ENCODE results near the gene TAF5L. TPM values are rescaled to one million over a fixed set of nuclear protein-coding genes. Genes with fewer than 3 reads are reported as not detected.

Gene TAF5L
- total and polyA plus RNA-seq, 2 of the 8 experiments (the other 6 are each of a cell fraction or from before 2014, with no cell fraction given) = 17.7 to 23.3 TPM

GRCh38 chr1:229579059-229579673, 46.8 kb downstream of the TAF5L start:
- no peak overlapping the region for H2AK5ac ChIP-seq (ENCODE audit: low read depth, low read length)
- POLR2A ChIA-PET (ENCODE audit: partially characterized antibody) = interaction anchor here (0.7 to 1.1 kb wide), 4 partner anchors 9 to 47 kb away, joined by 3 to 5 read pairs (median 3); no protein-coding TSS in a partner anchor
- H3K27ac ChIP-seq (ENCODE audit: low read depth, low read length) = no peak overlapping the region
- H3K4me2 ChIP-seq (ENCODE audit: insufficient read depth in 1 of 2, low read depth in 2 of 2, low read length in 2 of 2) = 0 out of 4 replicates have a peak overlapping the region, but pooled peaks of 1 of the 2 experiments have one; percentile 16
- H3K4ac ChIP-seq (replicated peaks; ENCODE audit: insufficient read length, low read depth, low read length) = no peak overlapping the region
- H2BK20ac ChIP-seq (ENCODE audit: low read length) = no peak overlapping the region
- H2AFZ ChIP-seq (ENCODE audit: low read length) = peak overlapping the region; percentile 96
- H4K20me1 ChIP-seq (replicated peaks in 1 of 2; ENCODE audit: control insufficient read depth in 1 of 2, insufficient read depth in 2 of 2, low read length in 2 of 2) = no peaks in the 10 kb centered on the region
- H3K9me3 ChIP-seq (ENCODE audit: insufficient read depth in 2 of 2, low read depth in 1 of 2, low read length in 1 of 2) = no peaks in the 10 kb centered on the region
- FAIRE-seq (no peak), DNase-seq (ENCODE audit: low read depth in 1 of 2, low spot score in 2 of 2) (no peak)
- H3K9ac ChIP-seq (replicated peaks in 1 of 4; ENCODE audit: extremely low read depth in 1 of 4, low read depth in 3 of 4, low read length in 3 of 4) = no peak overlapping the region
- no peaks in the 10 kb centered on the region for H3K23me2 ChIP-seq (ENCODE audit: low read depth, low read length)
- H3K27me3 ChIP-seq (replicated peaks in 1 of 4; ENCODE audit: control insufficient read depth in 3 of 4, extremely low read depth in 1 of 4, insufficient read depth in 3 of 4, low read length in 3 of 4) = no peaks in the 10 kb centered on the region
- no peak overlapping the region for H3K23ac ChIP-seq (ENCODE audit: insufficient read length)
- H3K14ac ChIP-seq (ENCODE audit: insufficient read length) = no peak overlapping the region
- H3K79me1 ChIP-seq (ENCODE audit: low read depth, low read length) = no peaks in the 10 kb centered on the region
- no peak overlapping the region for H3K4me3 ChIP-seq (ENCODE audit: extremely low read depth in 1 of 4, insufficient read depth in 2 of 4, low read depth in 3 of 4, low read length in 4 of 4)
- no peak overlapping the region for H2BK120ac ChIP-seq (replicated peaks; ENCODE audit: low read depth, low read length)
- no peak overlapping the region for H3K56ac ChIP-seq (replicated peaks; ENCODE audit: insufficient read length, low read depth, low read length)
- 68% methylated on average over 9 of the region's 9 CpGs; no CpG with 5 or more reads in 1 of the 2 experiments for WGBS, 2 experiments (ENCODE audit: extremely low coverage in 1 of 2, insufficient coverage in 1 of 2, insufficient read length in 1 of 2, insufficient replicate concordance in 2 of 2, low coverage in 1 of 2, low lambda C conversion rate in 2 of 2, missing lambda C conversion rate in 1 of 2)
- no peak overlapping the region for H2BK5ac ChIP-seq (ENCODE audit: low read depth, low read length)
- H3K36me3 ChIP-seq (ENCODE audit: control insufficient read depth in 2 of 4, insufficient read depth in 4 of 4, low read length in 3 of 4) = no peaks in the 10 kb centered on the region
- H2BK12ac ChIP-seq (ENCODE audit: low read depth, low read length) = no peak overlapping the region
- CTCF ChIA-PET (ENCODE audit: partially characterized antibody) = interaction anchor here (1.1 to 1.7 kb wide), 4 partner anchors 11 to 321 kb away, joined by 3 to 4 read pairs (median 3); partner anchors contain the start of gene ABCB10
- H4K8ac ChIP-seq (ENCODE audit: extremely low read depth, insufficient read depth, low read length) = no peak overlapping the region
- H3K79me2 ChIP-seq (ENCODE audit: control insufficient read depth in 1 of 2, insufficient read depth in 2 of 2, low read length in 2 of 2) = no peaks in the 10 kb centered on the region
- H3K18ac ChIP-seq (ENCODE audit: extremely low read depth, low read length) = peak overlapping the region; percentile 62; the same call in 1 of the 2 replicates
- no peak overlapping the region for H4K5ac ChIP-seq (ENCODE audit: insufficient read length, low read depth, low read length)
- peaks cover 0 to 7% (median 0%) of the 10 kb centered on the region in 4 experiments; a peak in 2 of 7 replicates for H3K4me1 ChIP-seq (replicated peaks in 1 of 4; ENCODE audit: control insufficient read depth in 3 of 4, insufficient read depth in 4 of 4, low read length in 3 of 4)
- H2BK15ac ChIP-seq (ENCODE audit: low read length) = no peak overlapping the region
- H4K91ac ChIP-seq (replicated peaks; ENCODE audit: insufficient read length, low read length) = no peak overlapping the region
- TF ChIP-seq KDM5A (IDR thresholded peaks at IDR 0.05; ENCODE audit: low read length) (no peak), ATF2 (IDR thresholded peaks at IDR 0.05; ENCODE audit: low read length) (no peak), CTCF (IDR thresholded peaks at IDR 0.05; ENCODE audit: control extremely low read depth in 1 of 3, insufficient read depth in 1 of 3, low read depth in 1 of 3, low read length in 3 of 3) (no peak), CHD2 (IDR thresholded peaks at IDR 0.05; ENCODE audit: low read length) (no peak), NRF1 (IDR thresholded peaks at IDR 0.05; ENCODE audit: low read depth, low read length) (no peak), SP1 (IDR thresholded peaks at IDR 0.05; ENCODE audit: low read depth, low read length) (no peak), ATF3 (IDR thresholded peaks at IDR 0.05; ENCODE audit: insufficient read depth, low read depth, low read length) (no peak)
